Stimulated activated CD8-positive, alpha-beta memory T cell treated with anti-CD3 and anti-CD28 coated beads, Interleukin-15, amount 100 ng/mL, for 24 hours (primary cell): ENCODE results near the gene EXOSC10.
"Not testable (repeated sequence)": the region's sequence is repeated elsewhere in the genome, so short reads cannot be mapped to it uniquely, and the experiment has no call there.

ENCODE experiments used
- DNase-seq: peaks from one replicate; pipeline ENCODE4 v3.0.0-alpha.2; 2020; ENCODE audit warnings: low read depth

Gene EXOSC10

DNA sequence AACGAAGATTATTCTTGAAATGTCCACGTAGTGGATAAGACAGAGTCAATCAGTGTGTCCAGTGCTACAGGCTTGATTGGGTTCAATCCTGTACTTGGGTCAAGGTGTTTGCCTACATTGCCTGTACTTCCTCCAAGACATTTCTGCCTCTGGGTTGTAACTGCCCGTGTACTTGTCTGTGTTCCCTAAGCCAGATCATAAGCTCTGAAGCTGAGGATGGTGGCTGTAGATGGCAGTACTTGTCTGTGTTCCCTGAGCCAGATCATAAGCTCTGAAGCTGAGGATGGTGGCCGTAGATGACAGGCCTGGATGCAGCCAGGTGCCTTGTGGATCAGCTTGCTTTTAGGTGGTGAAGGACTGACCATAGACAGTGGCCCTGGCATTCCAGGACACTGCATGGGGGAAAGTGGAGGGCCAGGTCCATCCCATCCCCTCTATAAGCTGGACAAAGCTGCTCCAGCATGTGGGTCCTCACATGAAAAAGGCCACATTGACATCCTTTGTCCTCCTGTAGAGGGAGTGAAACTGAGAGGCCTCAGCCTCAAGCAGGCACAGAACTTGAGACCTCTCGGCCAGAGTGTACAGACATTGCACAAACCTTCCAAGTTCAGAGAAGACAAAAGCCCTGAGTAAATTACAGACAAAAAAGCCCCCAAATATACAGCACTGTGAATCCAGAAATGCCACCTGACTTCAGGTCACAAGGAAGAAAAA is 37.9 kb downstream of the EXOSC10 start:
- no peak for DNase-seq

DNA sequence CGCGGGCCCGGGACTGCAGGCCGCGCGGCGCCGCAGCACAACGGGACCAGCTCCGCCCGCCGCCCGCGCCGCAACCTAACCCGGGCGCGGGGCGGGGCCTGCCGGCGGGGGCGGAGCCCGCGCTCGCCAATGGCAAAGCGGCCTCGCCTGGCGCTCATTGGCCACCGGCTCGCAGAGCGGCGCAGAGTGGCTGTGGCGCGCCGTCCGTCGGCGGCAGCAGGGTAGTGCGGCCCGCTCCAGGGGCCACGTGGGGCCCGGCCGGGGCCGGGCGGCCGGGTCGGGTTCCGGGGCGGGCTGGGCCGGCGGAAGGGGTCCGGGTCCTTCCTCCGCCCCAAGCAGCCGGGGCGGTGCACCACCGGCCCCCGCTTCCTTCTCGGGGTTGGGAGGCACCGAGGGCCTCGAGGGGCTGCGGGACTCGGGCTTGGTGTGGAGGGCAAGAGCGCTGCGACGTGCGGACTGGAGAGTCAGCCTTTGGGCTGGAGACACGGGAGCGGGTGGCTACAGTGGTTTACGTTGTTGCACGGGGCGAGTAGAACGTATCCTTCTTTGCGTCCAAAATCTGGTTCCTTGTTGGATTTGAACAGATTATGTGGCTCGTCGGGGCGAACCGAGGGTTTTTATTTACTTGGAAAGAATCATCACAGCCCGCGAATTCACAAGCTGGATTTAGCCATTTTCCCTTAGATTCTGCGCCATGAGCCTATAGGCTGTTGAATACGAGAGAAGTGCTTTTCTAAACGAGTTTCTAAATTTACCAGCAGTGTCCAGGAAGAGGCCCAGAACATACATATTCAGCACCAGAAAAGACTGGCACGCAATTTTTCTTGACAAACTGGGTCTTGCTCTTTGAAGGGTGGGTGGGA is 39.5 kb downstream of the EXOSC10 start, which contains the start of gene SRM:
Gene SRM (minus strand): TSS at position 51 of the 863 bp plus-strand sequence. CDS start 75 bp downstream, outside the sequence.
- peak; percentile 86 for DNase-seq

- DNase-seq = no peak
Observed at GRCh38 chr1:11059155-11059967, 40.3 kb downstream of the EXOSC10 start.

GRCh38 chr1:11058595-11059154 is 41.0 kb downstream of the EXOSC10 start:
- no peak for DNase-seq

DNA sequence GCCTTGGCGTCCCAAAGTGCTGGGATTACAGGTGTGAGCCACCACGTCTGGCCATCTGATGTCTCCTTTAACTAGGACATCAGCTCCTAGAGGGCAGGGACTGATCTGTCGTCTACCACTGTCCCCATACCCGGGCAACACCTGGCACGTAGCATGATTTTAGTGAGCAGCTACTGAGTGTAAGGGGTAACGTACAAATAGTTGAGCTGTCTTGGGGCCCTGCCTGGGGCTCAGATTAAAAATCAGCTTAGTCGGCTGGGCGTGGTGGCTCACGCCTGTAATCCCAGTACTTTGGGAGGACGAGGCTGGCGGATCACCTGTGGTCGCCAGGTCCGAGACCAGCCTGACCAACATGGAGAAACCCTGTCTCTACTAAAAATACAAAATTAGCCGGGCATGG is 41.6 kb downstream of the EXOSC10 start:
- DNase-seq = no peak

DNA sequence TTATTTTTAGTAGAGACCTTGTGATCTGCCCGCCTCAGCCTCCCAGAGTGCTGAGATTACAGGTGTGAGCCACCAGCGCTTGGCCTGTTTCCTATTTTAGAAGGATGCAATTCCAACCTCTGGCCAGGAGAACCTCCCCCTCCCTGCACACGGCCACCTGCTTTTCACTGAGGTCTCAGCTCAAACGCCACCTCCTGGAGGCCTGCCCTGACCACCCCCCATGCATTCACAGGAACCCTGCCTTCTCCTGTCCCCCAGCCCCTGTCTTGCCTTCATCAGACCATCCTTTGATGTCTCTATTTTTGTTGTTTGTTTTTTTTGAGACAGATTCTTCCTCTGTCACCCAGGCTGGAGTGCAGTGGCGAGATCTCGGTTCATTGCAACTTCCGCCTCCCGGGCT is 42.2 kb downstream of the EXOSC10 start:
- no peak for DNase-seq

- no peak for DNase-seq
Observed at GRCh38 chr1:11056504-11056903, 43.2 kb downstream of the EXOSC10 start.

DNA sequence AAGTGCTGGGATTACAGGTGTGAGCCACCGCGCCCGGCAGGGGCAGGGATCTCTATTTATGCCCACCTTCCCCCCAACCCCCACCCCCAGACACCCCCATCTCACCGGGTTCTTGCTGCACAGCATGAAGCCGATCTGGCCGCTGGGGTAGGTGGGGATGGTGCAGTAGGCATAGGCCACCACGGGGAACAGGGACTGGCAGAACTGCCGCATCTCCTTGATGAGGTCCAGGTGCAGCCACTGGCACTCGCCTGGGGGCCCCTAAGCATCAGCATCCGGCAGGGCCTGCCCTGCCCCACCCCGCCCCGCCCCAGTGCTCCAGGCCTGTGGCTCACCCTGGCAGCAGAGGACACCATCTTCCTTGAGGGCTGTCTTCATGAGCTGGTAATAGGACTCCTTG is 44.0 kb downstream of the EXOSC10 start:
- DNase-seq = no peak

DNA sequence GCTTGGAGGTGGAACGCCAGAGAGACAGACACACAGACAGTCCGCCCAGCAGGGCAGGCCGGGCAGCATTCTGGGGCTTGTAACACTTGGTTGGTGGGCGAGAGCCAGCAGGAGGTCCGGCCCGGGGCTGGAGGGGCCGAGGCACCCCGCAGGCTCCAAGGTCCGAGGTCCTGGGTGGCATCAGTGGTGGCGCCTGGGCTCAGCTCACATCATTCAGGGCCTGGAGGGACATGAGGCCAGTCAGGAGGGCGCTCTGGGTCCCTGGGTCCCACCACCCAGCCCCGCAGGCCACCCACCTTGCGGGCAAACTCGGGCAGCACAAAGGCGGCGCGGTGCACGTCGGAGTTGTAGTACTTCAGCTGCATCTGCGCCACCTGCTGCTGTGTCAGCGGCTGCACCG is 45.0 kb downstream of the EXOSC10 start:
- no peak for DNase-seq

DNA sequence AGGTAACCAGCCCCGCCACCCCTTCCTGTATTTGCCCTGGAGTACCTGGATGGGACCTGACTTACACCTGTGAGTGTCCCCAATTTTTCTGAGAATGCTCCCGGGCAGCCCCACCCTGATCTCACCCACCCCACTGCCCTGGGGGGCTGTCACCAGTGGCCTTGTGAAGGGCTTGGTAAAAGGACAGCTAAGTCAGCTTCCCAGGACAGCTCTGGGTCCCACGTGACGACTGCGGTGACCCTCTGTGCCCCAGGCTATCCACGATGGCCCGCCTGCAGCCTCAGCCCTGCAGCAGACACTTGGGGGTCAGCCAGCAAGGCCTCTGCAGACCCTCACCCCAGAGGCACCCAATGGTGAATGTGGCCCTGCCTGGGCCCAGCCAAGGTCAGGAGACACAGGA is 45.5 kb downstream of the EXOSC10 start:
- no peak for DNase-seq

GRCh38 chr1:11053758-11054137 is 45.9 kb downstream of the EXOSC10 start:
- no peak for DNase-seq

- DNase-seq = no peak
Observed at GRCh38 chr1:11052839-11053757, 46.6 kb downstream of the EXOSC10 start.

DNA sequence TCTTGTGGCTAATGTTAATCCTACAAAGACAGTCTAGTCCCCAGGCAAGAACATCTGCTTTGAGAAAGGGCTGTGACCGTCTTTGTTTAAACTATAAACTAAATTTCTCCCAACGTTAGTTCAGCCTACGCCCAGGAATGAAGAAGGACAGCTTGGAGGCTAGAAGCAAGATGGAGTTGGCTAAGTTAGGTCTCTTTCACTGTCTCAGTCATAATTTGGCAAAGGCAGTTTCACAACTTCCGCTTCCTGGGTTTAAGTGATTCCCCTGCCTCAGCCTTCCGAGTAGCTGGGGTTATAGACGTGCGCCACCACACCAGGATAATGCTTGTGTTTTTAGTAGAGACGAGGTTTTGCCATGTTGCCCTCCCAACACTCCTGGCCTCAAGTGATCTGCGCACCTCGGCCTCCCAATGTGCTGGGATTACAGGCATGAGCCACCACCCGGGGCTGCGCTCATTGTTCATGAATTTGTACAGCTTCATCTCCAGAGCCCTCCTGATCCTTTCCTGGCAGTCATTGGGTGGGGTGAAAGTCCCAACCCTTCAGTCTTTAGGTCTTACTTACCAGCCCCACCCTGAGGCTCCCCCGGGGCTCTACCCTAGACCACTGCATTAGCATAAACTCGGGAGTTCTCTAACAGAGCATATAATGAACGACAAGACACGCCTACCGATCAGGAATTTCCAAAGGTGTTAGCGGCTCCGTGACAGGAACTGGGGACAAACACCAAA is 47.7 kb downstream of the EXOSC10 start:
- no peak for DNase-seq

- not testable (repeated sequence) for DNase-seq
Observed at GRCh38 chr1:11051121-11051520, 48.5 kb downstream of the EXOSC10 start.

DNA sequence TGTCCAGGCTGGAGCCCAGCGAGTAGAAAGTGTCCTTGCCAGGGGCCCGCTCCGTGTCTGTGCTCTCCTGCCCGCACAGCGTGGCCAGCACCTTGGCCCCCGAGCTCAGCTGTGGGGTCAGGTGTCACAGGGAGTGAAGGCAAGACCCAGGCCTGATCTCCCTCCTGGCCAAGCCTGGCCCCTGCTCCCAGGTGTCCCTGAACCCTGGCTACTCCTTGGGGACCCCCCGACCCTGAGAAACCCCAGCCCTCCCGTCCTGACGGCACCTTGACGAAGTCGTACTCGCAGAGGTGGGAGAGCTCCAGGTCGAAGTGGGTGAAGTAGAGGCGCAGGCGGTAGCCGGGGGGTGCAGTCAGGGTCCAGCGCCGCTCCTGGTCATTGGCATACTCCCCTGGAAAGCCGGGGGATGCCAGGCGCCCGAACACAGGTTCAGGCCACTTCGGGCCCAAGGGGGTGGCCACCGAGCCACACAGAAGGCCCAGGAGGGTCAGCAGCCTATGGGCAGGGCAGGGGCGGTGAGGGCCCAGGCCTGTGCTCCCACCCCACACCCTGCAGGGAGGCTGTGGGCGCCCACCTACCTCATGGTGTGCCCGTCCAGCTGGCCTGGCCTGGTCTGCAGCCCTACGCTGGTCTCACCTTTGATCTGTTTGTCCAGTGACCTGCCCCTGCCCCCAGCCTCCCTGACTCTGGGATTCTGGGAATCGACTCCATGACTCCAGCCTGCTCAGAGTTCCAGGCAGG is 52.9 kb downstream of the EXOSC10 start, which contains the start of gene MASP2:
Gene MASP2 (minus strand): TSS at position 615 of the 741 bp plus-strand sequence. CDS start 32 bp downstream, at position 583.
- DNase-seq = no peak

DNA sequence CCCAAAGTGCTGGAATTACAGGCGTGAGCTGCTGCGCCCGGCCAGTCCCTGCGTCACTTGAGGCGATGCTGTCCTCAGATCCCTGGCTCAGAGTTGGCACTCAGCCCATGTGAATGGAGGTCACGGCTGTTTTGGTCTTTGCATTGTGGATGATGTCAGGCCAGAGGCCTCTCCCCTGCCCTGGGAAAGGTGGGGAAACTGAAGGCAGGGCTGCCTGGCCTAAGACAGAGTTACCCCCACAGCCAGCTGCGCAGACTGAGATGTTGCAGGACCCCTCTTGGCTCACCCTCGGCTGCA is 53.5 kb downstream of the EXOSC10 start:
- DNase-seq = no peak

DNA sequence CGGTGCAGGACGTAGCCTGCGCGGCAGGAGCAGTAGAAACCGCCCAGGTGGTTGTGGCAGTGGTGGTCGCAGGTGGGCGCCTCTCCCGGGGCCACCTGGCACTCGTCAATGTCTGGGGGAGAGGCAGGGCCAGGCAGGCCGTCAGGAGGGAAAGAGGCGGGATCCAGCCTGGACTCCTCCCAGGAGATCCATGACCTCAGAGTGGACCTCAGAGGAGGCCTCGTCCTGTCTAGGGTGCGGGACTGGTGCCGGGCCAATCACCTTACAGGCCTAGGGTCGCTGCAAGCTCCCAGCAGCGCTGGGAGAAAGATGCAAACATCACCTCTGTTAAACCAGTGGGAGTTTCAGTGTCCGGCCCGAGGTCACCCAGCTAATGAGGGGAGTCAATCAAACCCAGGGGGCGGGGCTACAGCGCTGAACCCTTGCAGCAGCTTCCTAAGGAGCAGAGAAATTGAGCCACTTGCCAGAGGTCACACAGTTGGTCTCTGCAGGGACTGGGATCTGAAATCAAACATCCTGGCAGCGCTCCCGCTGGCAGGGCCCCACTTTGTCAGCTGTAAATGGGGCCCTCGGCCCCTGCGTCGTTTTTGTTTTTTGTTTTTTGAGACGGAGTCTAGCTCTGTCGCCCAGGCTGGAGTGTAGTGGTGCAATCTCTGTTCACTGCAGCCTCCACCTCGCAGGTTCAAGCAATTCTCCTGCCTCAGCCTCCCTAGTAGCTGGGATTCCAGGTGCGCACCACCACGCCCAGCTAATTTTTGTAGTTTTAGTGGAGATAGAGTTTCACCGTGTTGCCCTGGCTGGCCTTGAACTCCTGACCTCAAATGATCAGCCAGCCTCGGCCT is 54.0 kb downstream of the EXOSC10 start:
- no peak for DNase-seq

GRCh38 chr1:11044849-11045427 is 54.7 kb downstream of the EXOSC10 start:
- DNase-seq = no peak
